ENCODE data around the gene EIPR1.

EIPR1 gene

DNA sequence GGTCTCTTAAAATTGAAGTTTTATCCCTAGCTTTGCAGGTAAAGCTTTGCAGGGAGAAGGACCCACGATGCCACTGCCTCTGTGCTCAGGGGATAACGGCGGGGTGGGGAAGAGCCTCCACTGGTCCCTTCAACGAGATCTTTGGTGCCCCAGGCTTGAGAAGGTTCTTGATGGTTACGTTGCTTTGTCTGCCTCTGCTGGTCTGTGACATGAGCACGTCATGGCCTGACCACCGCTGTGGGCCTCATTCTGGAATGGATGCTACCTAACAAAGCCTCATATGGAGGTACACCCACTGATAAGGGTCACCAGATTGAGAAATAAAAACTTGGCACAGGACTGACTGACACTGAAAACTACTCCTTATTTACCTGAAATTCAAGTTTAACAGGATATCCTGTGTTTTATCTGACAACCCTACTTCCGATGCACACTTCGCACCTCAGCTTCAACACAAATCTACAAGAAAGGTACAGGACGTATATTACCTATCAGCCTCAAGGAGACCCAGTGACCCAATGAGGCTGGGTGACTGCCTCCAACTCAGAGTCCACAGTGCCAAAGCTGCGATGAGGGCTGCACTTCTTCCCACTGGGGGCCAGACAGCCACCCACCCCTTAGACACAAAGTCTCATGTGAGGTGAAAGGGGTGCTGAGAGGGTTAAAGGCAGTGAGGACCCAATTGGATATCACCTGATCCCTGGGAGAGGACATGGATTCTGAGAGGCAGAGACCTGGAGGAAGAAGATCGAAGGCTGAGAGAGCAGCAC is 64.9 kb downstream of the EIPR1 start:
- no peak overlapping the region for H3K4me3 ChIP-seq (ENCODE audit: low read depth, low read length)
- no peak for DNase-seq (ENCODE audit: low read depth)

DNA sequence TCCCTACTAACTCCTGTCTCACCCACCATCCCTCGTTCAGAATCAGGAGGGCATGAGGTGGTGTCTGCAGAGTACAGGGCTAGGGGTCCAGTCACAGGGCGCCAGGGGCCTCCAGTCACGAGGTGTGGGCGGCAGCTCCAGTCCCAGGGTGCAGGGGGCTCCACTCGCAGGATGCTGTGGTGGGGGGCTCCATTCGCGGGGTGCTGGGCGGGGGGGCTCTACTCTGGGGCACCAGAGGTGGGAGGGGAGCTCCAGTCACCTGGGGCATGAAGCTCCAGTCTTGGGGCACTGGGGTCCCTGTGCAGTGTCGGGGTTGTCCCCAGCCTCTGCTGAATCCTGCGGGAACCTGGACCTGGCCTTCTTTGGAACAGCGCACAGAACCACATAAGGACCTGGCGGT is 66.0 kb downstream of the EIPR1 start:
- H3K4me3 ChIP-seq (ENCODE audit: low read depth, low read length), result no peak overlapping the region
- no peak for DNase-seq (ENCODE audit: low read depth)

DNA sequence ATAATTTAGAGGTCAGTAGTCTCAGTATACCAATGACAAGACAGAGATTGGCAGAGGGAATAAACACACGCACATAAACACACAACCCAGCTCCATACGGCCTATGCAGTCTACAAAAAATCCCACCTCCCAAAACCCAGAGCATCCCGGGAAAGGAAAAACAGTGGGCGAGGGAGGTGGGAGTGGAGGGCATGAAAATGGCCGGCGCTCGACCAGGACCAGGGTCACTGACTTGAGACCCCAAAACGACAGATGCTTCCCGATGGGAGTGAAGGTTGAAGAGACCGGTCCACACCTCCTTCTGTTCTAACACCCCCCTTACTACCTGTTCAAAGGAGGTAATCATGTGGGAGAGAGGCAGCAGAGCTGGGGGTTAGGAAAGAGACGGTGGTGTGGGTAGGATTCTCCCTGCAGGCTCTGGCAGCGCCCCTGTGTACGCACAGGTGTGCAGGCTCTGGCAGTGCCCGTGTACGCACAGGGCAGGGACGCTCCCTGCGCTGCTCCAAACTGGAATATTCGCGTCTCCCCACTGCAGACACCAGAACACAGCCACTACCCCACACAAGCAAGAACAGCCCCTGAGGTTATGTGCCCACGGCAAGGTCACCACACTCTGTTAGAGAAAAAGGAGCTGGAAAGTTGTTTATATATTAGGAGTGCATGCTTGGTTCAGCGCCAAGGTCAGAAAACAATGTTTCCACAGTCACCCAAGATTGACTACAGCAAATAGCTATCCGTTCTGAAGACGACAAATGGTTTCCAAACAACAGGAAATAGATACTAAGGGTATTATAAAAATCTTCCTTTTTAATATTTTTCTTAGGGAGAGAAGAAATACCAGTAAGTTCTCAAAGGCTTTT is 67.9 kb downstream of the EIPR1 start:
- no peak overlapping the region for H3K4me3 ChIP-seq (ENCODE audit: low read depth, low read length)
- DNase-seq (ENCODE audit: low read depth), result no peak

DNA sequence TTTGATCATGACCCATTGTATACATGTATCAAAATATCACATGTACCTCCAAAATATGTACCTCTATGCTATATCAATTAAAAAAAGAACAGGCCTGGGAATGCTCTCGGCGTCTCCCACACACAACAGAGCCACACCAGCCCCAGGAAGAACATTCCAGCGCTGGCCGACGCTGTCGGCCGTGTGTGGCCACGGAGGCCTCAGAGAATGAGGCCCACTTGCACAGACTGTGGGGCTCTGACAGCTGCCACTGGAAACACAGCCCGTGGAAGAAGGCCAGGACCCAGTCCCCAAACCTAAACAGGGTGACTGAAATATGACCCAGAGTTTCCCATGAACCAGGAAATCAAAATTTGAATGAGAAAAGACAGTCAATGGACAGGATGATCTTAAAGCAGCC is 69.7 kb downstream of the EIPR1 start:
- H3K4me3 ChIP-seq (ENCODE audit: low read depth, low read length), result no peak overlapping the region
- no peak for DNase-seq (ENCODE audit: low read depth)

DNA sequence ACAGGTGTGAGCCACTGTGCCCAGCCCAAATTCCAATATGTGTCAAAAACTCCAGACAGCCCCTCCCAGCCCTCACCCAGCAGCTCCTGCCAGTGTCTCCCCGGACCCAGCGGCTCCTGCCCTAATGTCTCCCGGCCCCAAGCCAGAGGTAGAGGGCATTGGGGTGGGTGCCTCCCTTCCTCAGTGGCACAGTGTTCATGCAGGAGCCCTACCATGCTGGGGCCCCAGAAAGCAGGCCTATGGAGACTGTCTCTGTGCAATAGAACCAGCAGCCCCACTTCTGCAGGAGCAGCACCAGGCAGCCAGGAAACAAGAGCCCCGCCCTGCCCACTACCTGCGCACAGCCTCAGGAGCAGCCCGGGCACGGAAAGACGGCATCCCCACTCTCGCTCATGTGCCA is 70.4 kb downstream of the EIPR1 start:
- no peak for DNase-seq (ENCODE audit: low read depth)
- no peak overlapping the region for H3K4me3 ChIP-seq (ENCODE audit: low read depth, low read length)

DNA sequence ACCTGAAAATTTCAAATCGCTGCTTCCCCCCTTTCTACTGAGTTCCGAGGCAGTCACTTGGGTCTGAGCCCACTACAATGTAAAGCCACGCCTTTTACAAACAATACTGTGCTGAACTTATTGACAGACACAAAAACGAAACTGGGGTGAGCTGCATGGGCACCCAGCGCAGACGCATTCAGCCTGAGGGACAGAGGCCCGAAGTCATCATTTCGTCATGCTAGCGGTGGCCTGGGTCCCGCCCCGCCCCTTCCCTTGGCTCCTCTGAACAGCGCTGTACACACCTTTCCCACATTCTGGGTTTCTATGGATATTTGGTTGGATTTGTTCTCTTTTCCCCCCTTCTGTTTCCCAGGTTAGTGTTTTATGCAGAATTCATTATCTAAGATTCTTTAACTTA is 71.7 kb downstream of the EIPR1 start:
- no peak overlapping the region for H3K4me3 ChIP-seq (ENCODE audit: low read depth, low read length)
- DNase-seq (ENCODE audit: low read depth), result no peak

DNA sequence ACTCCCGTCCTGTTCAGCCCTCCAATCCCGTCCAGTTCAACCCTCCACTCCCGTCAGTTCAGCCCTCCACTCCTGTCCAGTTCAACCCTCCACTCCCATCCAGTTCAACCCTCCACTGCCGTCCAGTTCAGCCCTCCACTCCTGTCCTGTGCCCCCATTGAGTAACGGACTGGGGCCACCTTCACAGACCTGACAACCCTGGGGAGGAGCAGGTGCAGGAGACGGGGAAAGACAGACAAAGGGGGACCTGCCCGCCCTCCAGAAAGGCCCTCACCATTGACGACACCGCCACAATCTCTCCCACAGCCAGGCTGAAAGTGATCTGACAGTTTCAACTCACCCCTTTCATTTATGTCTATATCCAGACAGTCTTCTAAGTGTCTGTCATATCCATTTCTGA is 72.2 kb downstream of the EIPR1 start:
- DNase-seq (ENCODE audit: low read depth), result no peak
- H3K4me3 ChIP-seq (ENCODE audit: low read depth, low read length), result no peak overlapping the region

DNA sequence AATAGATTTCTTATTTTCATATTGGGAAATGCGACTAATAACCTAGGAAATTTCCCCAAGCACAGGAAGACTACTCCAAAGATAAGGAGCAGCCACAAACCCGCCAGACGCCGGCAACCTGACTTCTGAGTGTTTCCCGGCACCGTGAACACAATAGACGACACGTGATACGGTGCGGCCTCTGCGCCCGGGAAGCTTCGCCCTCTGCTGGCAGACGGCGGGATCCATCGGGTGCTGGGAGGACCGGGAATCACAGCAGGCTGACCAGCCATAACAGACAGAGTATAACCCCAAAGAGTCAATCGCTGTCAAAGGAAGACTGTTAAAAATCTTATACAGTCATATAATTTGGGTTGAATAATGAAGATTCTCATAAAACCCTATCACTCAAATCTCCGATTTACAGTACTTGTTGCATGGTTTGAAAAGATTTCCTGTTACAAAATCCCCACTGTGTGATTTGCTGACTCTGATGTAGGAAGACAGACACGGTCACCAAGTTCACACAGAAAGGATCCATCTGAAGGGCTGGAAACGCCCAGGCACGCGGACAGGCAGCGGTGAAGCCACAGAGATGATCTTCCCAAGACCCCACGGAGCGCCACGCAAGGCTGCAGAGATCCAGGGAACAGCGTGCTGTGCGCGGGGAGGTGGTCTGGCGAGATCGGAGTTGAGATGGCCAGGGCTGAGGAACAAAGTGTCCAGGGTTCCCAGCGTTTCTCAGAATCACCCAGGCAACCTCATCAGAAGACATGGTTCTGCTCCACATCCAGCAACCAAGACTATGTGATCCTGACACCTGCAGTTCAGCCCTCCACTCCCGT is 73.8 kb downstream of the EIPR1 start:
- peak; percentile 31 for DNase-seq (ENCODE audit: low read depth)
- no peak overlapping the region for H3K4me3 ChIP-seq (ENCODE audit: low read depth, low read length)

DNA sequence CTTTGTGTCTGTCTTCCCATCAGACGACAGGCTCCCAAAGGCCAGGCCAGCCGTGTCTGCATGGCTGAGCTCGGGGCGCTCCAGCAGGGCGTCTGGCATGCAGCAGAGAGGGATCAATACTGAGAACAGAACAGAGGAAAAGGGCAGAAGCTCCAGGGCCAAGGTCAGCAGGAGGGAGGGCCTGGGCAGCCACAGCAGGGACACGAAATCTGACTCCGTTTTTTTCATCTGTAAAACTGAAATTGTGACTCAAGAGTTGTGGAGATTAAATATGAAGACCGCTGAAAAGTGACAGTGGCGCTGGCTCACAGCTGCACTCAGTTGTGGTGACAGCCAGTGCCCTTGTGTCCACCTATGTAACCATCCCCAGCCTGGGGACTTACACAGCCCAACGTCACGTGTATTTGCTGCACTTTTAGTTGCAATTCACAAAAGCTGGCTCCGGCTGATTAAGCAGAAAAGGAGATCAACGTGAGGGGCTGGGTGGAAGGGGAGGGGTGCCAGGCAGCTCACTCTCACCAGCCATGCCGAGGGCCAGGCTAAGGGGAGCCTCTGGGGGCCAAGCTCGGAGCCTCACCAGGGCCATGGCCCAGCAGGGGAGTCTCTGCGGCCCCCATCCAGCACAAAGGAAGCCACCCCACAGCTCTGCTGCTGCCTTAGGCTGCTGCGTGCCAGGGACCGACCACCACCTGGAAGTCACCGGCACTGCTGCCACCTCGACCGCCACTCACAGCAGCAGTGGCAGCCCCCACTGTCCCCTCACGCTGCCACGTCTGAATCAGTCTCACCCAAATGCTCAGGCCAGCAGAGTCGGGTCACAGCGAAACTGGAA is 74.7 kb downstream of the EIPR1 start:
- DNase-seq (ENCODE audit: low read depth), result no peak
- no peak overlapping the region for H3K4me3 ChIP-seq (ENCODE audit: low read depth, low read length)

DNA sequence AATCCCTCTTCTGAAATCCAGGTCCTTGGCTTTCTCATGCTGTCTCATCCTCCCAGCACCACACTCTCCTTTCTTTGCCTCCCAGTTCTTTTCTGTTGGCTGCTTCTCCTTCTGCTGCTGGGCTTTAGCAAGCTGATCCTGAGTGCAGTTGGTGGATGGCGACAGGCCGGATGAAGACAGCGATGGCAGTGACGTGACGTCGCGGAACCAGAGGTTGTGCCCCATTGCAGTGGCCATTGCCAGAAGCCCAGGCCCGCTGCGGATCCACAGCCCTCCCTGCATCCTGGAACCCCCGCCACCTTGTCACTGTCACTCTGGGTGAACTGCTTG is 75.2 kb downstream of the EIPR1 start:
- no peak overlapping the region for H3K4me3 ChIP-seq (ENCODE audit: low read depth, low read length)
- DNase-seq (ENCODE audit: low read depth), result no peak

DNA sequence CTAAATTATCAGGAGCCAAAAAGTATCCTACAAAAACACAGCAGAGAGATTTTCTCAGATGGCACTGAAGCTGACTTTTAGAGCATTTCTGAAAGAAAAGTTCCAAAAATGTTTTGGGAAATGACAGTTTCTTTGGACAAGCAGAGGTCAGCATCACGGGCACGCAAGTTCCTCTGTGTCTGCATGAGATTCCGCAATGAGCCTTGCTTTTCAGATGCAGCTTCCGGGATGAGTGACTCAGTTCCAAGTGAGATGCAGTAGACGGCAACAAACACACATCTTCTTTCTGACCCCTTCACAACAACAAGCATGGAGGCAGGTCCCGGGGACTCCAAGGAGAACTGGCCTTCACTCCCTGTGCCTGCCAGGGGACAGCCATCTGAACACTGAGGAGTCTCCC is 76.6 kb downstream of the EIPR1 start:
- H3K4me3 ChIP-seq (ENCODE audit: low read depth, low read length), result no peak overlapping the region
- DNase-seq (ENCODE audit: low read depth), result no peak

DNA sequence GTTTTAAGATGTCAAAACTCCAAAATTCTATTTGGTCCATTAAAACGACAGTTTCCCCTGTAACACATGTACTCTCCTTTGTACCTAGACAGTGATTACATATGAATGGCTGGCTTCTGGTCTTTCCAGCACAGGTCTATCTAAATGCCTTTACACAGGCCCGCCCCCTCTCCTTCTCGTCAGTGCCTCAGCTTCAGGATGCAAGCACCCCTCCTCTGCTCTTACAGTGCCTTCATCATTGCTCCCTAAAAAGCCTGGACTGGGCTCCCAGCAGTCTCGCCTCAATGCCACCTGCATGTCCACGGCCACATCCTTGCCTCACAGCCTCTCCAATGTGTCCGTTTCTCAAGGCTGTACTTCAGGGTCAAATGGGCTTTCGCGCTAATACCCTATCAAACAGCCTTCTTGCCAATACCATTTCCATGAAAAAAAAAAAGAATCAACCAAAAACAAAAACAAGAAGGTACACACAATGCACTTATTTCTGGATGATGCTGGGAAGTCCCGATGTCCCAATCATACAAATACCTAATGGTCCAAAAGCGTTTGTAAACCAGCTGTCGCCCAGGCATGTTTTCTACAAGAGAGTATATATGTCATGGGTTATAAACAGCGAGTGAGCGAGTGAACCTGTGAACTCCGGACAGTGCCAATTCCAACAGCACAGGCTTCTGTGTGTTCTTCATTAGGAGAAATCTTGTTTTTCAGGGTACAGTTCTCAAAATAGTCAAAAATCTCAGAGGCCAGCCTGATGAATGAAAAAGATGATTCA is 77.2 kb downstream of the EIPR1 start:
- H3K4me3 ChIP-seq (ENCODE audit: low read depth, low read length), result no peak overlapping the region
- no peak for DNase-seq (ENCODE audit: low read depth)

DNA sequence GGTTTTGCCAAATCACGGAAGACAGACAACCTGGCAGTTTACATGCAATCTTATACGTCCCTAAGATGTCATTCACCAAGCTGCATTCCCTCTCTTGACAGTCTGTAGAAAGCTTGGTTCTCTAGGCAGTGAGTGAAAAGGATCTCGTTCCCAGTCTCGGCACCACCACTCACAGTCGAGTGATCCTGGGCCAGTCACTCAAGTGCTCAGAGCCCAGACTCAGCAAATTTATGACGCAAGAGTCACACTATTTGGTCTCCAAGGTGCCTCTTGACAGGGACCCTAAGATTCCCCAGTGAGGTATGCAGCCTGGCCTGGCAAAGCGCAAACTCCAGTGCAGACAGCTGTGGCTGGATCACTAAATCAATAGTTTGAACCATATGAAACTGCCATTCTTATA is 77.9 kb downstream of the EIPR1 start:
- H3K4me3 ChIP-seq (ENCODE audit: low read depth, low read length), result no peak overlapping the region
- DNase-seq (ENCODE audit: low read depth), result no peak

DNA sequence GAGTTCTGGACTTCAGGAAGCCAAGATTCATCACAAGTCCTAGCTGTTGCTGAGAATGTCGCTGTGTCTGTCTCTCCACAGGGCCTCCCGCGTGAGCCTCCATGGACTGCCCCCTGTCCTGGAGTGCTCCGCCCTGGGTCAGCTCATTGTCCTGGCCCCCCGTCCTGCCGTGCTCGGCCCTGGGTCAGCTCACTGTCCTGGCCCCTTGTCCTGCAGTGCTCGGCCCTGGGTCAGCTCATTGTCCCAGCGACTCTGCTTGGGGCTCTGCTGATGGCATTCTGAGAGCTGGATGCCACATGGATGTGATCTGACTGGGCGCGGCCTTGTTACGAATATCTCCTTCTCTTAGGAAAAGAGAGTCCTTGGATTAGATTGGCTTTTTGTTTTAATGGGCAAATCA is 78.5 kb downstream of the EIPR1 start:
- no peak for DNase-seq (ENCODE audit: low read depth)

DNA sequence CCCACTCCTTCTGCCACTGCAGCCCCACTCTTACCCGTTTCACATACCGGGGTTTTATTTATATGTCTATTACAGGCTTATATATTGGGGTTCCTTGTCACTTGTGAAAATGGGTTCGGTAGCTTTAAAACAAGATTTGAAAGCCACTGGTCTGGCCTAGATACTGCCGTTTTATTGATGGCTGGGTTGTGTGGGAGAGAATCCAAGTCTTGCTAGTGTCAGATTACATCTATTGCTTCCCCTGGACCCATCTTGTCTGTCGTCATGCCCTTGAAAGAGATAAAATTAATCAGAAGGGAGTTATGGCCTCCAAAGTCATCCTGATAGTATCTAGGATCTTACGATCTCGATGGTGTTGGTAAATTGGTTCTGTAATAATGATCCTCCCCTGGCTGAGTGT is 79.4 kb downstream of the EIPR1 start:
- DNase-seq (ENCODE audit: low read depth), result no peak

More for the DNA sequence above, 78.5 kb downstream of the EIPR1 start:
- H3K4me3 ChIP-seq (ENCODE audit: low read depth, low read length), result no peak overlapping the region

DNA sequence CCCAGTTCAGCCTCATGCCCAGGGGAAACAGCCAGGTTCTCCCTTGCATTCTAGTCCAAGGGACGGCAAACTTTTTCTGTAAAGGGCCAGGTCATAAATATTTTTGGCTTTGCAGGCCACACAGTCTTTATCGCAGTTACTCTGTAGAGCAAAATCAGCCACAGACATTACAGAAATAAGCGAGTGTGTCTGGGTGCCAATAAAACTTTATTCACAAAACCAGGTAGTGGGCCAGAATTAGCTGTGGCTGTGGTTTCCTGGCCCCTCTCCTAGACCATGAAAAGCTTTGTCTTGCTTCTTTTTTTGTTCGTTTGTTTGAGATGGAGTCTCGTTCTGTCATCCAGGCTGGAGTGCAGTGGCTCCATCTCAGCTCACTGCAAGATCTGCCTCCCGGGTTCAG is 80.1 kb downstream of the EIPR1 start:
- DNase-seq (ENCODE audit: low read depth), result no peak
- H3K4me3 ChIP-seq (ENCODE audit: low read depth, low read length), result no peak overlapping the region

More for the DNA sequence above, 79.4 kb downstream of the EIPR1 start:
- H3K4me3 ChIP-seq (ENCODE audit: low read depth, low read length), result no peak overlapping the region

DNA sequence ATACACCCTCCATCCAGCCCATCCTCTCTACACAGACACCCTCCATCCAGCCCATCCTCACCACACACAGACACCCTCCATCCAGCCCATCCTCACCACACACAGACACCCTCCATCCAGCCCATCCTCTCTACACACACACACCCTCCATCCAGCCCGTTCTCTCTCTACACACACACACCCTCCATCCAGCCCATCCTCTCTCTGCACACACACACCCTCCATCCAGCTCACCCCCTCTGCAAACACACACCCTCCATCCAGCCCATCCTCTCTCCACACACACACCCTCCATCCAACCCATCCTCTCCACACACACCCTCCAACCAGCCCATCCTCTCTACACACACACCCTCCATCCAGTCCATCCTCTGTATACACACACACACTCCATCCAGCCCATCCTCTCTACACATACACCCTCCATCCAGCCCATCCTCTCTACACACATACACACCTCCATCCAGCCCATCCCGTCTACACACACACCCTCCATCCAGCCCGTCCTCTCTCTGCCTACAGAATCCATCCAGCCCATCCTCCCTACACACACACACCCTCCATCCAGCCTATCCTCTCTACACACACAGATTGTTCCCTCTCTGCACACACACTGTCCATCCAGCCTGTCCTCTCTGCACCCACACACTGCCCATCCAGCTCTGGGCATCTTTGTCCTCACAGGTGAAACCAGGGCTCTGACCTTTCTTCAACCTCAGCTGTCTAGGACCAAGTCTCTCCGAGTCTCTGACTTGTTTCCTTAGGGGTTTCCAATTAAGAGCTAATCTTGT is 81.2 kb downstream of the EIPR1 start:
- DNase-seq (ENCODE audit: low read depth), result no peak
- no peak overlapping the region for H3K4me3 ChIP-seq (ENCODE audit: low read depth, low read length)

DNA sequence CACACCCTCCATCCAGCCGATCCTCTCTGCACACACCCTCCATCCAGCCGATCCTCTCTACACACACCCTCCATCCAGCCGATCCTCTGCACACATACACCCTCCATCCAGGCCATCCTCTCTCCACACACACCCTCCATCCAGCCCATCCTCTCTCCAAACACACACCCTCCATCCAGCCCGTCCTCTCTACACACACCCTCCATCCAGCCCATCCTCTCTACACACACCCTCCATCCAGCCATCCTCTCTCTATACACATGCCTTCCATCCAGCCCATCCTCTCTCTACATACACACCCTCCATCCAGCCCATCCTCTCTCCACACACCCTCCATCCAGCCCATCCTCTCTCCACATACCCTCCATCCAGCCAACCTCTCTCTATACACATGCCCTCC is 83.1 kb downstream of the EIPR1 start:
- no peak overlapping the region for H3K4me3 ChIP-seq (ENCODE audit: low read depth, low read length)
- no peak for DNase-seq (ENCODE audit: low read depth)
